HG03175 (cell line): ENCODE data around the gene BLOC1S1.
A peak's percentile ranks its signal among the peaks of the same experiment; 100 is the strongest.

ENCODE experiments used
- ATAC-seq: cut with Tn5 transposase; IDR thresholded peaks from one replicate; pipeline ENCODE4 v1.9.1; 2021; ENCODE audit warnings: mild to moderate bottlenecking, moderate library complexity; ENCODE audit not compliant: unreplicated experiment

BLOC1S1 gene

GRCh38 chr12:55726971-55727370, 11.1 kb downstream of the BLOC1S1 start:
- no peak for ATAC-seq

- no peak for ATAC-seq
Observed at GRCh38 chr12:55727643-55728185, 11.9 kb downstream of the BLOC1S1 start.

- peak; percentile 20 for ATAC-seq
Observed at GRCh38 chr12:55728186-55728938, 12.5 kb downstream of the BLOC1S1 start.

GRCh38 chr12:55728939-55729818, 13.3 kb downstream of the BLOC1S1 start, which contains the start of gene CD63:
TSS of gene CD63 (minus strand) at chr12:55729009. CDS start at chr12:55728341, 668 bp downstream.
- peak; percentile 70 for ATAC-seq

GRCh38 chr12:55729819-55730818, 14.3 kb downstream of the BLOC1S1 start:
- ATAC-seq: peak; percentile 38

- no peak for ATAC-seq
Observed at GRCh38 chr12:55732288-55732687, 16.4 kb downstream of the BLOC1S1 start.

GRCh38 chr12:55733021-55733555, 17.2 kb downstream of the BLOC1S1 start:
- no peak for ATAC-seq

GRCh38 chr12:55733858-55734257, 18.0 kb downstream of the BLOC1S1 start:
- no peak for ATAC-seq

- ATAC-seq: no peak
Observed at GRCh38 chr12:55734595-55734994, 18.7 kb downstream of the BLOC1S1 start.

- no peak for ATAC-seq
Observed at GRCh38 chr12:55736076-55736475, 20.2 kb downstream of the BLOC1S1 start.

- ATAC-seq: peak; percentile 32
Observed at GRCh38 chr12:55736780-55737580, 21.1 kb downstream of the BLOC1S1 start.

GRCh38 chr12:55737581-55738122, 21.8 kb downstream of the BLOC1S1 start:
- ATAC-seq: no peak

GRCh38 chr12:55738123-55739024, 22.5 kb downstream of the BLOC1S1 start:
- ATAC-seq: peak; percentile 87

- ATAC-seq: no peak
Observed at GRCh38 chr12:55739025-55739378, 23.2 kb downstream of the BLOC1S1 start.

- no peak for ATAC-seq
Observed at GRCh38 chr12:55741931-55742680, 26.3 kb downstream of the BLOC1S1 start.

- ATAC-seq: peak; percentile 33
Observed at GRCh38 chr12:55742719-55743405, 27.0 kb downstream of the BLOC1S1 start, which contains the start of gene GDF11. TSS of gene GDF11 (plus strand) at chr12:55743122. CDS start at chr12:55743317, 195 bp downstream.
